Testis (tissue), 3 donors: Measurements from ENCODE around the gene NTM. TPM values are rescaled to one million over a fixed set of nuclear protein-coding genes. Genes with fewer than 3 reads are reported as not detected.

Source experiments
- DNase-seq: peaks from one replicate; pipeline ENCODE4 v3.0.0-alpha.2; 2019
- H3K27ac ChIP-seq, 2 donors: fragments of 200-600 bp; sonication (generic); one replicate each; pipeline ENCODE4 v1.5.1; 2019
- H3K27me3 ChIP-seq: fragments of 200-600 bp; sonication (generic); one replicate; pipeline ENCODE4 v1.5.1; 2019
- H3K36me3 ChIP-seq: fragments of 200-600 bp; sonication (generic); one replicate; pipeline ENCODE4 v1.5.1; 2017; ENCODE audit warnings: low read depth; ENCODE audit errors: missing control alignments
- H3K4me1 ChIP-seq: fragments of 200-600 bp; sonication (generic); one replicate; pipeline ENCODE4 v1.5.1; 2019
- H3K4me3 ChIP-seq, 2 donors: fragments of 200-600 bp; sonication (generic); one replicate each; pipeline ENCODE4 v1.5.1; 2017 to 2019
- H3K9me3 ChIP-seq: fragments of 200-600 bp; sonication (generic); one replicate; pipeline ENCODE4 v1.5.1; 2017
- CTCF ChIP-seq, 3 experiments: fragments of 450-650 bp in 2 of 3; fragments of 200-600 bp in 1 of 3; sonication (generic) in 1 of 3; IDR thresholded peaks; one replicate each; pipeline ENCODE4 v1.5.1; 2016 to 2019; ENCODE audit warnings: antibody characterized with exemption in 3 of 3, mild to moderate bottlenecking in 2 of 3, moderate library complexity in 1 of 3
- POLR2A ChIP-seq: fragments of 450-650 bp; IDR thresholded peaks from one replicate; pipeline ENCODE4 v1.6.1; 2017; ENCODE audit warnings: antibody characterized with exemption, mild to moderate bottlenecking, moderate library complexity
- WGBS, 2 donors: methylation state at CpG; one replicate each; pipeline ENCODE4 v1.1.5; 2018; 5-methylcytosine and 5-hydroxymethylcytosine counted together
- intact Hi-C: fragments of 100-400 bp; cut with DNase I; formaldehyde crosslinking; loops from one replicate; pipeline ENCODE4 v1.15.1; 2023; ENCODE audit warnings: low total_unique reads
- polyA plus RNA-seq: library from polyadenylated mRNA; stranded (reverse); fragments of 350-450 nt; fragmentation: Illumina TruSeq; extraction: RNeasy Lipid Tissue Mini Kit (QIAGEN cat#74804); gene quantifications from one replicate; pipeline ENCODE4 v1.2.3, GENCODE V29; 2014; ENCODE audit warnings: low read depth, low replicate concordance; ENCODE audit not compliant: insufficient read depth
- total RNA-seq, 2 donors: library from RNA; depleted of rRNA; stranded (reverse); fragments of >200 nt; gene quantifications; one replicate each; pipeline ENCODE4 v1.2.3, GENCODE V29; 2016

Gene NTM
- total and polyA plus RNA-seq, 3 donors from 2014 or later, result 1.7 to 4.5 (median 1.8) TPM

- no peak overlapping the region for H3K4me3 ChIP-seq
- TF ChIP-seq POLR2A (no peak), CTCF (IDR thresholded peaks at IDR 0.05) (no peak)
- no peak overlapping the region for H3K27ac ChIP-seq
- H3K27me3 ChIP-seq, result no peaks in the 10 kb centered on the region
- intact Hi-C loops, result no loop called here
- 73 to 89% methylated on average over 13 of the region's 13 CpGs for WGBS, 2 donors
- no peaks in the 10 kb centered on the region for H3K9me3 ChIP-seq
- no peaks in the 10 kb centered on the region for H3K36me3 ChIP-seq
- no peaks in the 10 kb centered on the region for H3K4me1 ChIP-seq
- no peak for DNase-seq
Observed at GRCh38 chr11:131888230-131888855, 517.9 kb downstream of the NTM start.

- no peak overlapping the region for H3K27ac ChIP-seq
- no peak for DNase-seq
Observed at GRCh38 chr11:131889146-131889577, 518.7 kb downstream of the NTM start.

GRCh38 chr11:131889760-131890581, 519.6 kb downstream of the NTM start:
- Histone ChIP-seq H3K9me3 (no peaks in the 10 kb centered on the region), H3K4me3 (no peak overlapping the region), H3K4me1 (no peaks in the 10 kb centered on the region), H3K27ac (no peak overlapping the region), H3K27me3 (no peaks in the 10 kb centered on the region), H3K36me3 (no peaks in the 10 kb centered on the region)
- no peak for TF ChIP-seq CTCF (IDR thresholded peaks at IDR 0.05)
- no peak for TF ChIP-seq POLR2A
- 60 to 67% methylated on average over 4 of the region's 4 CpGs for WGBS, 2 donors
- DNase-seq, result no peak
- intact Hi-C loops, result no loop called here

More at GRCh38 chr11:131889146-131889577, 518.7 kb downstream of the NTM start:
- TF ChIP-seq POLR2A (no peak), CTCF (IDR thresholded peaks at IDR 0.05) (no peak)
- WGBS, 2 donors, result 63 to 71% methylated on average over 2 of the region's 2 CpGs
- H3K4me3 ChIP-seq, result no peak overlapping the region
- H3K27me3 ChIP-seq, result no peaks in the 10 kb centered on the region
- no peaks in the 10 kb centered on the region for H3K4me1 ChIP-seq
- no peaks in the 10 kb centered on the region for H3K9me3 ChIP-seq
- H3K36me3 ChIP-seq, result no peaks in the 10 kb centered on the region
- intact Hi-C loops, result no loop called here

- 83 to 87% methylated on average over 8 of the region's 8 CpGs for WGBS, 2 donors
- no peak for DNase-seq
- no peaks in the 10 kb centered on the region for H3K36me3 ChIP-seq
- no peak overlapping the region for H3K4me3 ChIP-seq
- TF ChIP-seq POLR2A (no peak), CTCF (IDR thresholded peaks at IDR 0.05) (no peak)
- no peak overlapping the region for H3K27ac ChIP-seq
- H3K4me1 ChIP-seq, result no peaks in the 10 kb centered on the region
- no peaks in the 10 kb centered on the region for H3K9me3 ChIP-seq
- no peaks in the 10 kb centered on the region for H3K27me3 ChIP-seq
- intact Hi-C loops, result no loop called here
Observed at GRCh38 chr11:131893103-131893890, 522.9 kb downstream of the NTM start.
